ENCODE measurements around the gene SMIM29. TPM values are rescaled to one million over a fixed set of nuclear protein-coding genes. Genes with fewer than 3 reads are reported as not detected.
A peak's percentile ranks its signal among the peaks of the same experiment; 100 is the strongest.
"Not testable (repeated sequence)": the region's sequence is repeated elsewhere in the genome, so short reads cannot be mapped to it uniquely, and the experiment has no call there.

SMIM29 gene
- 16.4 and 24.3 TPM in 2 replicates for total RNA-seq

DNA sequence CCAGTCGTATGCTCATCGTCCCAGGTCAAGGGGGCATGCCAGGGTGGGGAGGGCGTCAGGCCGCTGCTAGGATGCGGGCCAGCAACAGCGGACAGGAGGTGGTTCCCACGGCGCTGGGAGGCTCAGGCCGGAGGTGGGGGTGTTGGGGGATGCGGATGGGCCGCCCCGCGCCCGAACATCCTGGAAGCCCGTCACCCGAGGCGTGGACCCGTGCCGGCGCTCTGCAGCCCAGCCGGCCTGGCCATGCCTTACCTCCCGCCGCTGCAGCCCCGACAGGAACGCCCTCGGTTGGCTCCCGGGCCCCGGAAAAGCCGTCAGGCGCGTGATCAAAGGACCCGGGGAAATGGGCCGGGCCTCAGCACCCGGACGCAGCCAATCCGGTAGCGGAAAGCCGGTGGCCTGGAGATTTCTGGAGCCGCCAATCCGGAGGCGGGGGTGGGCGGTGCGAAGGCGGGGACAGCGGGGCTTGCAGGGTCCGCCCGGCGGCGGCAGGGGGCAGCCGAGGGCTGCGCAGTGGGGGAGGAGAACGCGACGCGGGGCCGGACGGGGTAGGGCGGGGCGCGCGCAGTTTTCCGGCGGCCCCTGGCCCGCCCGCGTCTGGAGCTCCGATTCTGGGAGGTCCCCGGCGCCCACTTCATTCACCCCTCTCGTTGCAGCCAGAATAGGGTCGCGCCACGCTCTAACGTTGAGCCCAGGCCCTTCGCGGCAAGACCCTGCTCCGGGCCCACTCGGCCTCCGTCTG, at the start of gene SMIM29:
Gene SMIM29, minus strand, starts transcription at position 280 of the 742 bp plus-strand sequence. CDS start 1,215 bp downstream, outside the sequence.
- peak; percentile 94 for DNase-seq

GRCh38 chr6:34295721-34296120, 46.9 kb upstream of the SMIM29 start:
- peak; percentile 35 for DNase-seq

DNA sequence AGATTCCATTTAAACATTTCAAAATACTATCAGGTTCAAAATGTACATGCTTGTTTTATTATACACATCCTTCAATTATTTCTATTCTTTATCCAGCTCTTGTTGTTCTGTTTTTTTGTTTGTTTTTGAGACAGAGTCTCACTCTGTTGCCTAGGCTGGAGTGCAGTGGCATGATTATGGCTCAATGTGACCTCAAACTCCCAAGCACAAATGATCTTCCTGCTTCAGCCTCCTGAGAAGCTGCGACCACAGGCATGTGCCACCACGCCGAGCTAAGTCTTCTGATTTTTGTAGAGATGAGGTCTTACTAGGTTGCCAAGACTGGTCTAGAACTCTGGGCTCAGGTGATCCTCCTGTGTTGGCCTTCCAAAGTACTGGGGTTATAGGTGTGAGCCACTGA, 44.1 kb upstream of the SMIM29 start:
- no peak for DNase-seq

DNA sequence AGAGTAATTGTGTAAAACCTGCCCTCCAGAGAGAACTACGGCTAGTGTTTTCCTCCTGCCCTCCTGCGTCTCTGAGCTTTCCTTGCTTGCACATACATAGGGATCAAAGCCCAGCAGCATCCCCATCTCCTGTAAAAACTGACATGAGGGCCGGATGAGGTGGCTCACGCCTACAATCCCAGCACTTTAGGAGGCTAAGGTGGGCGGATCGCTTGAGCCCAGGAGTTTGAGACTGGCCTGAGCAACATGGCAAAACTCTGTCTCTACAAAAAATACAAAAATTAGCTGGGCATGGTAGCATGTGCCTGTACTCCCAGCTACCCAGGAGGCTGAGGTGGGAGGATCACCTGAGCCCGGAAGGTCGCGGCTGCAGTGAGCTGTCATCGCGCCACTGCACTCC, 40.3 kb upstream of the SMIM29 start:
- no peak for DNase-seq

DNA sequence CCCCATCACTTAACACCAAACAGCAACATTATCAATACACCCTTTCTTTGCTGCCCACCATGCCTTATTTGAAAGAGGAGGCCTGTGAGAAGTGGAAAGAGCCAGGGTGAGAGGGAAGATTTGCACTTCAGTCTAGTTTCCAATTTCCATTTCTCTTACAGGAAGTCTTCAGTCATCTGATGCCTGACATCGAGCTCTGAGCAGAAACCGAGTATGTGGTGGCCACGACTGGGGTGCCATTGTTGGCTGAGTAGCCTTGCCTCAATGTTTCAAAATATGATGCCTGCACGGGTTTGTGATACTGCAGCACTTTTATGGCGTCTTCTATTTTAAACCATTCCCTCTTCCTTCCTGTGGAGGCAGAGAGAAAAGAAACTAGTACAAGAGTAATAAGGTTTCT, 39.8 kb upstream of the SMIM29 start:
- DNase-seq, result no peak

- no peak for DNase-seq
These were observed 36.8 kb upstream of the SMIM29 start for GRCh38 chr6:34285448-34286164.

GRCh38 chr6:34284563-34285447, 36.0 kb upstream of the SMIM29 start:
- no peak for DNase-seq

DNA sequence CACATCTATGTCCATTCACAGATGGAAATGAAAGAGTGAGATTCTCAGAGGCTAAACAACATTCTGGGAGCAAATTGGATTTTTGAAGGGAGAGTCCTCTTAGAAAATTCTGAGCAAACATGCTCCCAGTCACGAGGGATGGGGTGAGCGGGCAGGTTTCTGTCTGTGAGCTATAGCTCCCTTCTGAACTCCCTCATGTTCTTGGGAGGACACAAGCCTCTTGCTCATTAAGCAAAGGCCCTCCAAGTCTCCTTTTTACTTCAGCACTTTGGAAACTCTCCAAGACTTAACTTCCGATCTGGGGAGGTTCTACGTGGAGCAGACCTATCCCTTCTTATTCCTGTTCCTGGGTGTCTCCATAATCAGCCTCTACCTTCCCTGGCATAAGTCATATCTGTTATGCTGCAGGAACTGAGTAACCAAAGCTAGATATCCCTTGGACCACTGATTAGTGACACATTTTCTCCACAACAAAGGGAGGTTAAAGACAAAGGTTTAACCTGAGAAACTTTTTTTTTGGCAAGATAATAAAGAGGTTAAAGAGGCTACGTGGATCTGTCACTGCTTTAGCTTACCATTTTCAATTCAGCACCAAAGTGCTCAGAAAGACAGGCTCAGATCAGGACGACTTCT, 33.0 kb upstream of the SMIM29 start:
- DNase-seq, result peak; percentile 33

DNA sequence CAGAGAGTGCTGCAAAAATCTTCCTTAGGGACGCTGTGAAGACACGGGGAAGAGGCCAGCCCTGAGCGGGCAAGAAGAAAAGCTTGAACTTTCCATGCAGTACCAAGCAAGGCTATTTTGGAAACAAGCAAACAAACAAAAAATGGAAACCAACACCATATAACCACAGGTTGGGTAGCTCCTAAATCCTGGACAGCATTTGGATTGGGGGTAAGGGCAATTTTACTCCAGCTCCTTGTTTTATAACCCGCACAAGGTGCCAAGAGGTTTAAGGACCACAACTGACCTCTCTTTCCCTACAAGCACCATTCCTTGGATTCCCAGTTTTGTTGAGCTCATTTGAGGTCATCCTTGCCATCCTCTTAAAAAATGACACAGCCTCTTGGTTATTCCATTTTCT, 31.4 kb upstream of the SMIM29 start:
- DNase-seq, result no peak

- no peak for DNase-seq
These were observed 30.0 kb upstream of the SMIM29 start for GRCh38 chr6:34278833-34279232.

GRCh38 chr6:34277763-34278112, 28.9 kb upstream of the SMIM29 start:
- no peak for DNase-seq

GRCh38 chr6:34276881-34277762, 28.3 kb upstream of the SMIM29 start:
- no peak for DNase-seq

GRCh38 chr6:34276191-34276590, 27.4 kb upstream of the SMIM29 start:
- DNase-seq, result no peak

- DNase-seq, result no peak
These were observed 26.5 kb upstream of the SMIM29 start for GRCh38 chr6:34275128-34275804.

DNA sequence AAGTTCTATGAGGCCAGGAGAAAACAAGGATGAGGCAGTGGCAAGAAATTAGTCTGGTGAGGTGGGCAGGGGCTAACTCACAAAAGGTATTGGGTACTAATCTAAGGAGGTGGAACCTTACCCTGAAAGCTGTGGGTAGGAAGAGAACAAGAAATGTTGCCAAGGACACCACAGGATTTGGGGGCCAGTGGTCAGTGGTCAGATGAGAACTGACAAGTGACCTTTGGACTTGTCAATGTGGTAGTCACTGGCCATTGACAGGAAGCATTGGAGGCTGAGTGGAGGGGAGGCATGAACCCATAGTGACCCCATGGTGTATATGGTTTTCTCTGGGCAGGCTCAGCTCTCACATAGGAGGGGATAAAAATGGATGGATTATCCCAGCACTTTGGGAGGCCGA, 25.3 kb upstream of the SMIM29 start:
- no peak for DNase-seq

- DNase-seq, result peak; percentile 96
These were observed 24.5 kb upstream of the SMIM29 start for GRCh38 chr6:34273242-34273805.

- no peak for DNase-seq
These were observed 23.5 kb upstream of the SMIM29 start for GRCh38 chr6:34272013-34272926.

GRCh38 chr6:34269658-34270341, 21.0 kb upstream of the SMIM29 start:
- DNase-seq, result not testable (repeated sequence)

- DNase-seq, result not testable (repeated sequence)
These were observed 20.3 kb upstream of the SMIM29 start for GRCh38 chr6:34269132-34269531.

All from dermis blood vessel endothelial cell (primary cell).